WTC11 (cell line): ENCODE results near the gene TMEM200B. TPM values are rescaled to one million over a fixed set of nuclear protein-coding genes. Genes with fewer than 3 reads are reported as not detected.

Experiments
- ATAC-seq: fragments of 200-7000 bp; cut with Tn5 transposase; 2 replicates; pipeline ENCODE4 v1.10.0; 2021; ENCODE audit warnings: mild to moderate bottlenecking, moderate library complexity
- CTCF ChIA-PET: fragments of 300-600 bp; sonication (Branson Sonifier 250); formaldehyde crosslinking; loops from one replicate; lab custom pipeline; 2021; ENCODE audit warnings: antibody characterized with exemption; lab: Charles Lee
- POLR2A ChIA-PET: fragments of 350-600 bp; sonication (Branson Sonifier 250); formaldehyde crosslinking; loops from one replicate; lab custom pipeline; 2021; ENCODE audit warnings: antibody characterized with exemption; lab: Charles Lee
- DNase-seq: peaks from one replicate; pipeline ENCODE4 v3.0.0; 2021; ENCODE audit warnings: low spot score
- H3K27ac Mint-ChIP-seq: 2 replicates; pipeline ENCODE4 v1.8.0; 2021; ENCODE audit warnings: mixed read lengths
- H3K27me3 Mint-ChIP-seq: 2 replicates; pipeline ENCODE4 v1.8.0; 2021; ENCODE audit warnings: low read depth, mild to moderate bottlenecking, moderate library complexity, mixed read lengths
- H3K36me3 Mint-ChIP-seq: 2 replicates; pipeline ENCODE4 v1.8.0; 2021; ENCODE audit warnings: mixed read lengths
- H3K4me1 Mint-ChIP-seq: 2 replicates; pipeline ENCODE4 v1.8.0; 2022; ENCODE audit warnings: mixed read lengths
- H3K4me3 Mint-ChIP-seq: 2 replicates; pipeline ENCODE4 v1.8.0; 2021; ENCODE audit warnings: mild to moderate bottlenecking, moderate library complexity, mixed read lengths
- H3K9me3 Mint-ChIP-seq: 2 replicates; pipeline ENCODE4 v1.8.0; 2021; ENCODE audit warnings: mixed read lengths
- AFF4 ChIP-seq: sonication (generic); formaldehyde crosslinking; IDR thresholded peaks from 2 replicates; pipeline ENCODE4 v1.8.1; 2023; ENCODE audit warnings: mild to moderate bottlenecking, missing genetic modification reagents, borderline replicate concordance
- ESRRA ChIP-seq: sonication (generic); formaldehyde crosslinking; IDR thresholded peaks from 2 replicates; pipeline ENCODE4 v1.8.1; 2022; ENCODE audit warnings: mild to moderate bottlenecking, missing genetic modification reagents, borderline replicate concordance
- KAT7 ChIP-seq: sonication (generic); formaldehyde crosslinking; IDR thresholded peaks from 2 replicates; pipeline ENCODE4 v1.8.1; 2023; ENCODE audit warnings: missing genetic modification reagents, mild to moderate bottlenecking, borderline replicate concordance
- NFATC4 ChIP-seq: fragments of 250-450 bp; sonication (Bioruptor Pico); IDR thresholded peaks from 2 replicates; pipeline ENCODE4 v1.9.0; 2021; ENCODE audit warnings: mild to moderate bottlenecking
- NFE2L1 ChIP-seq: sonication (generic); formaldehyde crosslinking; IDR thresholded peaks from 2 replicates; pipeline ENCODE4 v1.8.1; 2023; ENCODE audit warnings: missing genetic modification reagents
- NR1H2 ChIP-seq: sonication (generic); formaldehyde crosslinking; IDR thresholded peaks from 2 replicates; pipeline ENCODE4 v1.9.0; 2021; ENCODE audit warnings: mild to moderate bottlenecking, moderate library complexity, missing genetic modification reagents
- SMAD3 ChIP-seq: sonication (generic); formaldehyde crosslinking; IDR thresholded peaks from 2 replicates; pipeline ENCODE4 v1.8.0; 2022; ENCODE audit warnings: missing genetic modification reagents, mild to moderate bottlenecking, borderline replicate concordance
- SP1 ChIP-seq: sonication (generic); formaldehyde crosslinking; conservative IDR thresholded peaks from 2 replicates; pipeline ENCODE4 v1.8.1; 2022; ENCODE audit warnings: missing genetic modification reagents
- TEAD4 ChIP-seq: sonication (generic); formaldehyde crosslinking; IDR thresholded peaks from 2 replicates; pipeline ENCODE4 v1.8.0; 2022; ENCODE audit warnings: mild to moderate bottlenecking, missing genetic modification reagents
- USF1 ChIP-seq: sonication (generic); formaldehyde crosslinking; IDR thresholded peaks from 2 replicates; pipeline ENCODE4 v1.8.0; 2022; ENCODE audit warnings: mild to moderate bottlenecking, missing genetic modification reagents
- ZBTB43 ChIP-seq: sonication (generic); formaldehyde crosslinking; IDR thresholded peaks from 2 replicates; pipeline ENCODE4 v1.8.1; 2023; ENCODE audit warnings: mild to moderate bottlenecking, missing genetic modification reagents
- ZNF263 ChIP-seq: sonication (generic); formaldehyde crosslinking; IDR thresholded peaks from 2 replicates; pipeline ENCODE4 v1.8.1; 2022; ENCODE audit warnings: low read depth, mild to moderate bottlenecking, moderate library complexity, missing genetic modification reagents
- ZNF416 ChIP-seq: fragments of 250-450 bp; sonication (Bioruptor Pico); IDR thresholded peaks from 2 replicates; pipeline ENCODE4 v1.9.0; 2021; ENCODE audit warnings: mild to moderate bottlenecking, inconsistent platforms
- total RNA-seq: library from RNA; stranded (reverse); gene quantifications from 3 replicates; pipeline ENCODE4 v1.2.3, GENCODE V29; 2021
- TF ChIP-seq, protein P1 (sequence below): sonication (generic); formaldehyde crosslinking; IDR thresholded peaks from 2 replicates; pipeline ENCODE4 v1.8.1; 2022; ENCODE audit warnings: low read depth, mild to moderate bottlenecking, moderate library complexity, missing genetic modification reagents, borderline replicate concordance
- TF ChIP-seq, protein P2 (sequence below): sonication (generic); formaldehyde crosslinking; IDR thresholded peaks from 2 replicates; pipeline ENCODE4 v1.8.1; 2023; ENCODE audit warnings: mild to moderate bottlenecking, moderate library complexity, missing genetic modification reagents
- TF ChIP-seq, protein P3 (sequence below): sonication (generic); formaldehyde crosslinking; IDR thresholded peaks from 2 replicates; pipeline ENCODE4 v1.8.1; 2022; ENCODE audit warnings: low read depth, missing genetic modification reagents, borderline replicate concordance

The TMEM200B gene
- total RNA-seq, 1 experiment from 2014 or later: 22.6 TPM

DNA sequence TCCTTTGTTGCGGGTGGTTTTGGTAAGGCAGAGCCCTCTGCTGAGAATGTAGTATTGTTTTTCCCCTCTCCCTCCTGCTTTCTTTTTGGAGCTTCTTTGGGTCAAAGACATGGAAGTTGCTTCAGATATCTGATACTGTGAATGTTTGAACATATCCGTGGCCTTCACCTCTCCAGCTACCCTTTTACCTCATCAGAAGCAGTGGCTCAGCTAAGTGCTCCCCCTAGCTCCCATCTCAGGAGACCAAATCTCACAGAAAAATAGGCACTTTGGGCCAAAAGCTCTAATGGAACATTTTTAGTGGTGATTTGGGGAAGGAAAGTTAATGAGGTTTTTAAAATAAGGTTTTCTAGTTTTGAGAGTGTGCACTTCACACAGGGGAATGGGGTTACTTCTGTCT, 6.3 kb downstream of the TMEM200B start:
- peaks cover 23% of the 10 kb centered on the region for H3K4me1 Mint-ChIP-seq
- CTCF ChIA-PET: interaction anchor here (0.7 to 4.3 kb wide), 16 partner anchors 9 to 272 kb away, joined by 3 to 54 read pairs (median 4); partner anchors contain the start of gene SRSF4
- H3K36me3 Mint-ChIP-seq: peaks cover 2% of the 10 kb centered on the region; the same call in 1 of the 2 replicates
- no peak for ATAC-seq
- TF ChIP-seq ZNF416 (CRISPR knock-in tag) (no peak), ESRRA (CRISPR knock-in tag) (no peak), NFATC4 (no peak), ZBTB43 (CRISPR knock-in tag) (no peak), TEAD4 (CRISPR knock-in tag) (no peak), NR1H2 (CRISPR knock-in tag) (no peak)
- TF ChIP-seq, all 79 proteins: peak for 0
- POLR2A ChIA-PET: no interaction called here
- Mint-ChIP-seq H3K27ac (no peak overlapping the region), H3K27me3 (peaks cover 10% of the 10 kb centered on the region), H3K9me3 (no peaks in the 10 kb centered on the region), H3K4me3 (no peak overlapping the region)
- DNase-seq: no peak

GRCh38 chr1:29114654-29115053, 9.0 kb downstream of the TMEM200B start:
- Mint-ChIP-seq H3K27ac (no peak overlapping the region), H3K9me3 (no peaks in the 10 kb centered on the region), H3K4me3 (no peak overlapping the region), H3K27me3 (no peaks in the 10 kb centered on the region), H3K36me3 (peaks cover 9% of the 10 kb centered on the region), H3K4me1 (peaks cover 23% of the 10 kb centered on the region)
- no peak for DNase-seq
- no peak for ATAC-seq
- ChIA-PET CTCF (interaction anchor here (2.6 to 2.8 kb wide), 2 partner anchors 8 to 221 kb away, joined by 11 to 27 read pairs; partner anchors contain the start of gene TMEM200B), POLR2A (no interaction called here)
- TF ChIP-seq ZNF416 (CRISPR knock-in tag): no peak
- TF ChIP-seq, protein P1, sequence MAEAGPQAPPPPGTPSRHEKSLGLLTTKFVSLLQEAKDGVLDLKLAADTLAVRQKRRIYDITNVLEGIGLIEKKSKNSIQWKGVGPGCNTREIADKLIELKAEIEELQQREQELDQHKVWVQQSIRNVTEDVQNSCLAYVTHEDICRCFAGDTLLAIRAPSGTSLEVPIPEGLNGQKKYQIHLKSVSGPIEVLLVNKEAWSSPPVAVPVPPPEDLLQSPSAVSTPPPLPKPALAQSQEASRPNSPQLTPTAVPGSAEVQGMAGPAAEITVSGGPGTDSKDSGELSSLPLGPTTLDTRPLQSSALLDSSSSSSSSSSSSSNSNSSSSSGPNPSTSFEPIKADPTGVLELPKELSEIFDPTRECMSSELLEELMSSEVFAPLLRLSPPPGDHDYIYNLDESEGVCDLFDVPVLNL: no peak
- no peak for TF ChIP-seq USF1 (CRISPR knock-in tag)
- TF ChIP-seq NFE2L1 (CRISPR knock-in tag): no peak
- no peak for TF ChIP-seq KAT7
- TF ChIP-seq SP1: no peak
- no peak for TF ChIP-seq SMAD3
- TF ChIP-seq, protein P2, sequence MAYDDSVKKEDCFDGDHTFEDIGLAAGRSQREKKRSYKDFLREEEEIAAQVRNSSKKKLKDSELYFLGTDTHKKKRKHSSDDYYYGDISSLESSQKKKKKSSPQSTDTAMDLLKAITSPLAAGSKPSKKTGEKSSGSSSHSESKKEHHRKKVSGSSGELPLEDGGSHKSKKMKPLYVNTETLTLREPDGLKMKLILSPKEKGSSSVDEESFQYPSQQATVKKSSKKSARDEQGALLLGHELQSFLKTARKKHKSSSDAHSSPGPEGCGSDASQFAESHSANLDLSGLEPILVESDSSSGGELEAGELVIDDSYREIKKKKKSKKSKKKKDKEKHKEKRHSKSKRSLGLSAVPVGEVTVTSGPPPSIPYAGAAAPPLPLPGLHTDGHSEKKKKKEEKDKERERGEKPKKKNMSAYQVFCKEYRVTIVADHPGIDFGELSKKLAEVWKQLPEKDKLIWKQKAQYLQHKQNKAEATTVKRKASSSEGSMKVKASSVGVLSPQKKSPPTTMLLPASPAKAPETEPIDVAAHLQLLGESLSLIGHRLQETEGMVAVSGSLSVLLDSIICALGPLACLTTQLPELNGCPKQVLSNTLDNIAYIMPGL (CRISPR knock-in tag): no peak
- TF ChIP-seq ZNF263 (CRISPR knock-in tag): no peak
- no peak for TF ChIP-seq AFF4
- TF ChIP-seq, protein P3, sequence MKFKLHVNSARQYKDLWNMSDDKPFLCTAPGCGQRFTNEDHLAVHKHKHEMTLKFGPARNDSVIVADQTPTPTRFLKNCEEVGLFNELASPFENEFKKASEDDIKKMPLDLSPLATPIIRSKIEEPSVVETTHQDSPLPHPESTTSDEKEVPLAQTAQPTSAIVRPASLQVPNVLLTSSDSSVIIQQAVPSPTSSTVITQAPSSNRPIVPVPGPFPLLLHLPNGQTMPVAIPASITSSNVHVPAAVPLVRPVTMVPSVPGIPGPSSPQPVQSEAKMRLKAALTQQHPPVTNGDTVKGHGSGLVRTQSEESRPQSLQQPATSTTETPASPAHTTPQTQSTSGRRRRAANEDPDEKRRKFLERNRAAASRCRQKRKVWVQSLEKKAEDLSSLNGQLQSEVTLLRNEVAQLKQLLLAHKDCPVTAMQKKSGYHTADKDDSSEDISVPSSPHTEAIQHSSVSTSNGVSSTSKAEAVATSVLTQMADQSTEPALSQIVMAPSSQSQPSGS (CRISPR knock-in tag): no peak
